GM18861 (cell line): ENCODE data around the gene PROCA1.
"Not testable (repeated sequence)": the region's sequence is repeated elsewhere in the genome, so short reads cannot be mapped to it uniquely, and the experiment has no call there.

Source experiments
- ATAC-seq: cut with Tn5 transposase; IDR thresholded peaks from one replicate; pipeline ENCODE4 v1.9.1; 2021; ENCODE audit not compliant: unreplicated experiment

Gene PROCA1

DNA sequence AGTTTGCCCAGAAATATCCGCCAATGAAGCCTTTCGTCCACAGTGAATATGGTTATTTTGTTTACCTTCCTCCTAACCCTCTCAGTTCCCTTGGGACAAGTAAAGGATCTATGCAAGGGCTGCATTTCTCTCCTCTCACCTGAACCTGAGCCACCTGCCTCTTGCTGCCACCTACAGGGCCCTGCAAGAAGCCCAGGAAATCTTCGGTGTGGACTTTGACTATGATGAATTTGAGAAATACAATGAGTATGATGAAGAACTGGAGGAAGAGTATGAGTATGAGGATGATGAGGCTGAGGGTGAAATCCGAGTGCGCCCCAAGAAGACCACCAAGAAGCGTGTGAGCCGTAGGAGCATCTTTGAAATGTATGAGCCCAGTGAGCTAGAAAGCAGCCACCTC is 35.7 kb downstream of the PROCA1 start:
- no peak for ATAC-seq

DNA sequence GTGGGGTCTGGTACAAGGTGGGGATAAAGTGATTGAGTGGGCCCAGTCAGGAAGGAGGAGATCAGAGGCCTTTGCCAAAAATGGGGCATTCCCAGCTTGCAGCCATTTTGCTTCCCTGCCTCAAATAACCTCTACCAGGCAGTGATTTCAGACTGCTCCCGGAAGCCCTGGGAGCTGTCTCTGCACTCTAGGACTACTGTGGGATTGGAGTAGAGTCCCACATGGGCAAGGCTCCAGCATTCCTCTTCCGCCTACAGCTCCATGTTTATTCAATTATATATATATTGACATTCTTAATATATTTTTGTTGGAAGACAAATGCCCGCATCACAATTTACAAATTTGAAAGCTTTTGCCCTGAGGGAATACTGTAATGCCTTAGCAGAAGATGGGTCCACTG is 36.2 kb downstream of the PROCA1 start:
- no peak for ATAC-seq

DNA sequence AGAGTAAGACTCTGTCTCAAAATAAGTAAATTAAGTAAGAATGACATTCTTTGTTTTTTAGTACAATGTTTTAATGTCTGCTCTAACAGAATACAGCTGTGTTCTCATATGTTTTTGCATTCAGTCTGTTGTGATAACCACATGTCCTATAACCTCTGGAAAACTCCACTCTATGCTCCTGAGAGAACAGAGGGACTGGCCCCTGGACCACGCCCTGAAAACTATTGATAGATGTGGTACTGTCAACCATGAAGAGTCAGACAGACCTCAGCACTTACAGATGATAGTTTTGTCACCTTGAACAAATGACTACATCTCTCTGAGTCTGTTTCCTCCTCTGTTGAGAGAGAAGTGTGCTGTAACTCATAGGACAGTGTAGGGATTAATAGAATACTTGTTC is 41.8 kb downstream of the PROCA1 start:
- no peak for ATAC-seq

DNA sequence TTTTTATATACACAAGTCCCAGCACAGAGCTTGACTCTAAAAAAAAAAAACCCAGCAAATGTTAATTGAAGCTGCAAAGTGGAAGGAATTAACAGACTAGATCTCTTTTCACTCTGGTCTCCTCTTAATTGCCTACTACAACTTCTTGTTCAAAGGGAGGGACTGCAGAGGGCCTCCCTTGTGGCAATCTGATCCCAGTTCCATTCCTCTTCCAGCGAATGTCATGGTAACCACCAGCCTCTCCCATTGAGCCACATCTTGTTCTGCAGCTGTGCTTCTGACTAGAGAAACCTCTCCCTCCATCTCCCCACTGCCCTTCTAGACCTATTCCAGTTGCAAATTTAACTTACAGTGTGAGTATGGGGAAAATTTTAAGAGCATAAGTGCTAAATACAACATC is 43.8 kb downstream of the PROCA1 start:
- ATAC-seq, result no peak

DNA sequence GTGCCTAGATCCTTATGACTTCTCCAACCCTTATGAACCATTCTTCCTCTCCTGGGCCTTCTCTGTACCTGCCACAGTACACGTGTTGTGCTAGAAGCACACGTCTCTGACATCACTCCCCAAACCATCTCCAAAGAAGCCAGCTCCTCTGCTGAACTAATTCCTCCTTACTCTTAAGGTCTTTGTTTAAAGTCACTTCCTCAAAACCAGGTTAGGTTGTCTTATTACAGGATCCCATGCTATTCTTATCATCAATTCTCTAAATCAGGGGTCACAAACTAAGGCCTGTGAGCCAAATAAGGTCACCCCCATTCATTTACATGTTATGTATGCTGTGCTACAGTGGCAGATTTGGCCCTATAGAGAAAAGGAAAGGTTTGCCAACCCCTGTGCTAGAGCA is 45.7 kb downstream of the PROCA1 start:
- no peak for ATAC-seq

DNA sequence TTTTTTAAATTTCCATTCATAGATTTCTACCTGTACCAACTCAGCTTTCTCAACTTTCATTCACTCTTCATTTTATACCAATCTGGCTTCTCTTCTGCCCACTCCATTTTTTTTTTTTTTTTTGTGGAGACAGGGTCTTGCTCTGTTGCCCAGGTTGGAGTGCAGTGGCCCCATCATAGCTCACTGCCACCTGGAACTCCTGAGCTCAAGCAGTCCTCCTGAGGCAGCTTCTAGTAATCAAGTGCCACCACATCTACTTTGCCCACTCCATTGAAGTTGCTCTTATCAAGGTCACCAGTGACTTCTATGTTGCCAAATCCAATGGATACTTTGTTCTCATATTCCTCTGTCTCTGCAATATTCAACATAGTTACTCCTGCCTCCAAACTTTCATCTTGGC is 48.0 kb downstream of the PROCA1 start:
- ATAC-seq, result no peak

DNA sequence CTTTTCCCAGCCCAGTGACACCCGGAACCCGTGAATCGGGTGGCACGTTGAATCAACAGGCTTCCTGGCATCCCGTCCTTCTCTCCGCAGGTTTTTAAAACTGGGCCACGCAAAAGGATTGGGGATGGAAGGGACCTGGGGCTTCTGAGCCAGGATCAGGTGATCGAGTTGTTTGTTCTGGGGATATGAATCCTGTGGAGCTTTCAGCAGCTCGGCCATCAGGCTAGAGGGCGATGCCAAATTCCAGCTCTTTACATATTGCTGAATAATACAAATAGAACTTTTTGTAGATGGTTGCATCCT is 49.2 kb downstream of the PROCA1 start:
- no peak for ATAC-seq

DNA sequence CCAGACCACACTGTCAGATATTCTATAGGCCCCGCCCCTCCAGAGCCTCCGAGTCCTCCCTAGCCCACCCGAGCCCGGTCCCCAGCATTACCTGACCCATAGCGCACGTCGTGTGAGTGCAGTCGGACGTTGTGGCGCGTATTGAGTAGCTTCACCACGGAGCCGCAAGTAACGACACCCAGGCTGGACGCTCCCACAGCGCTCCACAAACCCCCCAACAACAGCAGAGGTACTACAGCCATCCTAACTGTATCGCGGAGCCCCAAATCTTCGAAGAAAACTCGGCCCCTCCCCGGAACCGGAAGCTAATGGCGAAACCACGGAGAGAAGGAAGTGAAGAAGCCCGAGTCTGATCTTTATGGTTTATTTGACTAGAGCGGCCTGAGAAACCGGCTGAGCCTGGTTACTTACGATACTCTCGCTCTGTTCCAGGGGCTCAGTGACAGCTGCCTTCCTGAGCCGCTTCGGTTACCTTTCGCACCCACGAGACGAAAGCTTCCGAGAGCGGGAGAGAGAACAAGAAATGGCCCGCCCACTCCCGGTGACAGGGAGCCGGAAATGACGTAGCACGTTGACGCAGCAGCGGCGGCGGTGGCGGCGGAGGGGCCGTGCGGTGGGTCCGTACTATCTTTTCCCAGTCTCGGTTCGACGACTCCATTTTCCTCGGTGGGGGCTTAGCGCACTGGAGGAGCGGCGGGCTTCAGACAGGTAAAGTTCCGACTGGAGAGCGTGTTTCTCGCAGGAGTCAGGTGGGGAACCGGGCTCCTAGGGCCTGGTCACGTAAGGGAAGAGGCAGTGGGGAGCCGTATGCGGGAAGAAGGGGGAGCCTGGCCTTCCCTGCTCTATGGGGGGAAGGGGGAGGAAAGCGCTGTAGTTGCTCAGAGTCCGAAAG is 49.8 kb downstream of the PROCA1 start, which contains the start of the genes SDF2 and SUPT6H:
Gene SDF2, minus strand, starts transcription at position 272 of the 892 bp plus-strand sequence. Its CDS starts 30 bp downstream, at position 242.
Gene SUPT6H, plus strand, starts transcription at position 571 of the 892 bp plus-strand sequence. CDS start 11,197 bp downstream, outside the sequence.
- peak; percentile 58 for ATAC-seq

DNA sequence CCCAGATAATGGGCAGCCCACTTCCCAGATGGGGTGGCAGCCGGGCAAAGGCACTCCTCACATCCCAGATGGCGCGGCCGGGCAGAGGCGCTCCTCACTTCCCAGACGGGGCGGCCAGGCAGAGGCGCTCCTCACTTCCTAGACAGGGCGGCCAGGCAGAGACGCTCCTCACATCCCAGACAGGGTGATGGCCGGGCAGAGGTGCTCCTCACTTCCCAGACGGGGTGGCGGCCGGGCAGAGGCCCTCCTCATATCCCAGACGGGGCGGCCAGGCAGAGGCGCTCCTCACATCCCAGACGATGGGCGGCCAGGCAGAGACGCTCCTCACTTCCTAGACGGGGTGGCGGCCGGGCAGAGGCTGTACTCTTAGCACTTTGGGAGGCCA is 52.2 kb downstream of the PROCA1 start:
- not testable (repeated sequence) for ATAC-seq

DNA sequence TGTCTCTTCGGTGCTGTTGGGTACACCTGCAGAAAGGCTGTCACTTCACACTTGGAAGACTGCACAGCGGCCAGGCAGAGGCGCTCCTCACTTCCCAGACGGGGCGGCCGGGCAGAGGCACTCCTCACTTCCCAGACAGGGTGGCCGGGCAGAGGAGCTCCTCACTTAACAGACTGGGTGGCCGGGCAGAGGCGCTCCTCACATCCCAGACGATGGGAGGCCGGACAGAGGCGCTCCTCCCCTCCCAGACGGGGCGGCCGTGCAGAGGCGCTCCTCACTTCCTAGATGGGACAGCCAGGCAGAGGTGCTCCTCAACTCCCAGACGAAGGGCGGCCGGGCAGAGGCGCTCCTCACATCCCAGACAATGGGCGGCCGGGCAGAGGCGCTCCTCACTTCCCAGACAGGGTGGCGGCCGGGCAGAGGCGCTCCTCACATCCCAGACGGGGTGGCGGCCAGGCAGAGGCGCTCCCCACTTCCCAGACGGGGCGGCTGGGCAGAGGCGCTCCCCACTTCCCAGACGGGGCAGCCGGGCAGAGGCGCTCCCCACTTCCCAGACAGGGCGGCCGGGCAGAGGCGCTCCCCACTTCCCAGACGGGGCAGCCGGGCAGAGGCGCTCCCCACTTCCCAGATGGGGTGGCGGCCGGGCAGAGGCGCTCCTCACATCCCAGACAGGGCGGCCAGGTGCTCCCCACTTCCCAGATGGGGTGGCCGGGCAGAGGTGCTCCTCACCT is 52.8 kb downstream of the PROCA1 start:
- not testable (repeated sequence) for ATAC-seq

DNA sequence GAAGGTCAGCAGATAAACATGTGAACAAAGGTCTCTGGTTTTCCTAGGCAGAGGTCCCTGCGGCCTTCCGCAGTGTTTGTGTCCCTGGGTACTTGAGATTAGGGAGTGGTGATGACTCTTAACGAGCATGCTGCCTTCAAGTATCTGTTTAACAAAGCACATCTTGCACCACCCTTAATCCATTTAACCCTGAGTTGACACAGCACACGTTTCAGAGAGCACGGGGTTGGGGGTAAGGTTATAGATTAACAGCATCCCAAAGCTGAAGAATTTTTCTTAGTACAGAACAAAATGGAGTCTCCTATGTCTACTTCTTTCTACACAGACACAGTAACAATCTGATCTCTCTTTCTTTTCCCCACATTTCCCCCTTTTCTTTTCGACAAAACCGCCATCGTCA is 53.3 kb downstream of the PROCA1 start:
- ATAC-seq, result not testable (repeated sequence)

DNA sequence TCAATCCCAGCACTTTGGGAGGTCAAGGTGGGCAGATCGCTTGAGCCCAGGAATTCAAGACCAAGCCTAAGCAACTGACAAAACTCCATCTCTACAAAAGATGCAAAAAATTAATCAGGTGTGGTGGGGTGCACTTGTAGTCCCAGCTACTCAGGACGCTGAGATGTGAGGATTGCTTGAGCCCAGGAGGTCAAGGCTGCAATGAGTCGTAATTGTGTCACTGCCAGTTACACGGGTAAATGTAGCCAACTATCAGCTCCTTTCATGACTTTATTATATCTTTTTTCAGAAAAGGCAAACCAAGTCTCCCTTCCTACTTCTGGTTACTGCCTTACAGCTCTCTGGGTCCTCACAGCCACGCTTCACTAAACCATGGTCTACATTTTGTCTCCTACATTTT is 53.9 kb downstream of the PROCA1 start:
- ATAC-seq, result no peak

DNA sequence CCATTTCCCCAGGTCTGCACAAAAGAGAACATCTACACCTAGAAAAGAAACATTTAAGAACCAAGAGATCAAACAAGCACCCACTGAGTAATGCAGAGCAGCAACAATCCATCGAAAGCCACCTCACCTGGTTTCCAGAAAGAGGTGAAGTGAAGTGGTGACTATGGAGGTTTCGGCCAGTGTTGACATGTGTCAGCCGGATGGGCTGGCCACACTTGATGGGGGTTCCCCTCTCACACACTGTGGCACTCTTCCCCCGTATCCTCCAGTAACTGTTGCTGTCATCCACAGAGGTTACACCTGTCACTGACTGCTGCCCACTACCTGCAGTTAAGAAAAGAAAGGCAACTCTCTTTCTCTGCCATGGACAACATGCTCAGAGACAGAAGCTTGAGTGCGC is 56.5 kb downstream of the PROCA1 start:
- ATAC-seq, result no peak
